HEK293 (cell line): Measurements from ENCODE around the gene ZSCAN26.

Experiments
- EGR2 ChIP-seq: fragments of 450-650 bp; formaldehyde crosslinking; IDR thresholded peaks from 2 replicates; pipeline ENCODE4 v1.5.1; 2016; ENCODE audit warnings: low read depth, missing biosample characterization, missing genetic modification characterization
- GFI1B ChIP-seq: fragments of 450-650 bp; formaldehyde crosslinking; IDR thresholded peaks from 2 replicates; pipeline ENCODE4 v1.5.1; 2016; ENCODE audit warnings: missing biosample characterization, missing genetic modification characterization
- GLIS2 ChIP-seq: fragments of 450-650 bp; formaldehyde crosslinking; IDR thresholded peaks from 2 replicates; pipeline ENCODE4 v1.5.1; 2016; ENCODE audit warnings: missing biosample characterization, missing genetic modification characterization
- KLF1 ChIP-seq: fragments of 450-650 bp; formaldehyde crosslinking; IDR thresholded peaks from 2 replicates; pipeline ENCODE4 v1.5.1; 2016; ENCODE audit warnings: missing biosample characterization, missing genetic modification characterization
- KLF8 ChIP-seq: fragments of 450-650 bp; formaldehyde crosslinking; IDR thresholded peaks from 2 replicates; pipeline ENCODE4 v1.5.1; 2016; ENCODE audit warnings: missing biosample characterization, missing genetic modification characterization
- MZF1 ChIP-seq: fragments of 450-650 bp; formaldehyde crosslinking; IDR thresholded peaks from 2 replicates; pipeline ENCODE4 v1.5.1; 2017; ENCODE audit warnings: missing biosample characterization, missing genetic modification characterization, borderline replicate concordance
- SP7 ChIP-seq: fragments of 450-650 bp; formaldehyde crosslinking; IDR thresholded peaks from 2 replicates; pipeline ENCODE4 v1.5.1; 2016; ENCODE audit warnings: missing biosample characterization, missing genetic modification characterization
- WT1 ChIP-seq: fragments of 450-650 bp; formaldehyde crosslinking; IDR thresholded peaks from 2 replicates; pipeline ENCODE4 v1.5.1; 2016; ENCODE audit warnings: missing biosample characterization, missing genetic modification characterization
- YY1 ChIP-seq: fragments of 450-650 bp; formaldehyde crosslinking; IDR thresholded peaks from 2 replicates; pipeline ENCODE4 v1.5.1; 2018; ENCODE audit warnings: missing biosample characterization, missing genetic modification characterization
- ZEB2 ChIP-seq: fragments of 450-650 bp; formaldehyde crosslinking; IDR thresholded peaks from 2 replicates; pipeline ENCODE4 v1.5.1; 2016; ENCODE audit warnings: missing biosample characterization, missing genetic modification characterization
- ZFP37 ChIP-seq: fragments of 450-650 bp; formaldehyde crosslinking; IDR thresholded peaks from 2 replicates; pipeline ENCODE4 v1.5.1; 2016; ENCODE audit warnings: missing biosample characterization, missing genetic modification characterization
- ZFP69B ChIP-seq: fragments of 450-650 bp; formaldehyde crosslinking; IDR thresholded peaks from 2 replicates; pipeline ENCODE4 v1.5.1; 2016; ENCODE audit warnings: missing biosample characterization, missing genetic modification characterization
- ZNF132 ChIP-seq: fragments of 450-650 bp; formaldehyde crosslinking; IDR thresholded peaks from 2 replicates; pipeline ENCODE4 v1.5.1; 2017; ENCODE audit warnings: missing biosample characterization, missing genetic modification characterization, borderline replicate concordance
- ZNF184 ChIP-seq: fragments of 450-650 bp; IDR thresholded peaks from 2 replicates; pipeline ENCODE4 v1.5.1; 2018; ENCODE audit warnings: missing biosample characterization, mild to moderate bottlenecking, missing genetic modification characterization
- ZNF433 ChIP-seq: fragments of 450-650 bp; formaldehyde crosslinking; IDR thresholded peaks from 2 replicates; pipeline ENCODE4 v1.5.1; 2016; ENCODE audit warnings: missing biosample characterization, missing genetic modification characterization, low read depth
- ZNF501 ChIP-seq: fragments of 450-650 bp; formaldehyde crosslinking; IDR thresholded peaks from 2 replicates; pipeline ENCODE4 v1.5.1; 2016; ENCODE audit warnings: missing biosample characterization, missing genetic modification characterization
- ZNF514 ChIP-seq: fragments of 450-650 bp; formaldehyde crosslinking; IDR thresholded peaks from 2 replicates; pipeline ENCODE4 v1.5.1; 2016; ENCODE audit warnings: missing biosample characterization, missing genetic modification characterization
- ZNF610 ChIP-seq: fragments of 450-650 bp; formaldehyde crosslinking; IDR thresholded peaks from 2 replicates; pipeline ENCODE4 v1.5.1; 2016; ENCODE audit warnings: missing biosample characterization, missing genetic modification characterization, borderline replicate concordance
- ZNF843 ChIP-seq: fragments of 450-650 bp; formaldehyde crosslinking; IDR thresholded peaks from 2 replicates; pipeline ENCODE4 v1.5.1; 2016; ENCODE audit warnings: missing biosample characterization, missing genetic modification characterization
- TF ChIP-seq, protein P1 (sequence below): fragments of 450-650 bp; formaldehyde crosslinking; IDR thresholded peaks from 2 replicates; pipeline ENCODE4 v1.5.1; 2016; ENCODE audit warnings: missing biosample characterization, missing genetic modification characterization
- TF ChIP-seq, protein P2 (sequence below): fragments of 450-650 bp; formaldehyde crosslinking; IDR thresholded peaks from 2 replicates; pipeline ENCODE4 v1.5.1; 2017; ENCODE audit warnings: missing biosample characterization, missing genetic modification characterization
- TF ChIP-seq, protein P3 (sequence below): sonication (generic); formaldehyde crosslinking; IDR thresholded peaks from 2 replicates; pipeline ENCODE4 v1.8.1; 2022; ENCODE audit warnings: mild to moderate bottlenecking, moderate library complexity, missing genetic modification reagents
- TF ChIP-seq, protein P4 (sequence below): fragments of 450-650 bp; formaldehyde crosslinking; conservative IDR thresholded peaks from 2 replicates; pipeline ENCODE4 v1.5.1; 2016; ENCODE audit warnings: low read depth, missing biosample characterization, missing genetic modification characterization
- TF ChIP-seq, protein P5 (sequence below): fragments of 450-650 bp; formaldehyde crosslinking; IDR thresholded peaks from 2 replicates; pipeline ENCODE4 v1.5.1; 2016; ENCODE audit warnings: missing biosample characterization, missing genetic modification characterization
- TF ChIP-seq, protein P6 (sequence below): fragments of 450-650 bp; formaldehyde crosslinking; optimal IDR thresholded peaks from 2 replicates; pipeline ENCODE3; 2016; ENCODE audit warnings: missing biosample characterization, mild to moderate bottlenecking, missing genetic modification characterization

ZSCAN26 gene

DNA sequence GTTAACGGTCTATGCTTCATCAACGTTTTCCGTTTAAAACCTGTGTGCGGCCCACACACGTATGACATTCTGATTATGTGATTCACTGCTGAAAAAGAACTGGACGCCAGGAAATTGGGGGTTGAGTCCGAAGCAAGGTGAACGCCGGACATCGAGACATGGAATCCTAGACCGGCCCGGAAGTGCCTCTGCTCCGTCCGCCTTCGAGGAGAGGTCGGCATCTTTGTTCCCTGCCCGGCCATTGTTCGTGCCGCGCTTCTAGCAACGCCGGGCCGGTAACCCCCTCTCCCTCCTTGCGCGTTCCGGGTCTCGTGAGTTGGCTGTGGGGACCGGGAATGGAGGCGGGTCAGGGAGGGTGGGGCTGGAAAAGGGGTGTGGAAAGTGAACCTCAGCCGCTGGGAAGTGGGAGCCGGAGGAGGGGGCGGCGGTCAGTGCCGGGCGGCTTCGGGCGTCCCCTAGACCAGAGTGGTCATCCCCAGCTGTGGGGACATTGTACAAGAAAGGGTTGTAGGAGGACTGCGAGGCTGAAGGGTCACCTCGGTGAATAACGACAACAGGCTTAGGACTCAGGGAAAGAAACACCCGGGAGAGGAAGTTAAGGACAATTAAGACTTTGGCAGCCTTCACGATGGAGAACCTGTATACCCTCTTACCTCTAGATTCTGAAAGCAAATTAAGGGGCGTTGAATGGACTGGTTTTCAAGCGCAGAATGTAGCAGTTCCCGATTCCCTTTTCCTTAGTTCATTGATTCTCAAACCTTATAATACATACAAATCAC is 41.7 kb upstream of the ZSCAN26 start, which contains the start of gene ZSCAN9 (continued):
- TF ChIP-seq ZNF184 (tag by site-specific recombination) (no peak), EGR2 (no peak; the same call in none of the 2 replicates), SP7 (tag by site-specific recombination) (peak; percentile 86), ZEB2 (tag by site-specific recombination) (peak; percentile 83), MZF1 (peak; percentile 46; the same call in 1 of the 2 replicates), ZNF501 (peak; percentile 92), ZNF433 (tag by site-specific recombination) (no peak), KLF1 (tag by site-specific recombination) (peak; percentile 64; the same call in 1 of the 2 replicates), WT1 (tag by site-specific recombination) (peak; percentile 32; the same call in 1 of the 2 replicates), ZNF514 (tag by site-specific recombination) (no peak), ZNF132 (tag by site-specific recombination) (no peak), ZFP37 (tag by site-specific recombination) (peak; percentile 66; the same call in 1 of the 2 replicates), YY1 (tag by site-specific recombination) (peak; percentile 96), ZNF610 (tag by site-specific recombination) (no peak; the same call in 1 of the 2 replicates), ZFP69B (tag by site-specific recombination) (peak; percentile 56; the same call in 1 of the 2 replicates), KLF8 (tag by site-specific recombination) (peak; percentile 84), GLIS2 (peak; percentile 40; the same call in 1 of the 2 replicates), GFI1B (tag by site-specific recombination) (no peak), ZNF843 (tag by site-specific recombination) (0 out of 2 replicates have a peak, but pooled peaks have one; percentile 32)
- TF ChIP-seq, protein P1, sequence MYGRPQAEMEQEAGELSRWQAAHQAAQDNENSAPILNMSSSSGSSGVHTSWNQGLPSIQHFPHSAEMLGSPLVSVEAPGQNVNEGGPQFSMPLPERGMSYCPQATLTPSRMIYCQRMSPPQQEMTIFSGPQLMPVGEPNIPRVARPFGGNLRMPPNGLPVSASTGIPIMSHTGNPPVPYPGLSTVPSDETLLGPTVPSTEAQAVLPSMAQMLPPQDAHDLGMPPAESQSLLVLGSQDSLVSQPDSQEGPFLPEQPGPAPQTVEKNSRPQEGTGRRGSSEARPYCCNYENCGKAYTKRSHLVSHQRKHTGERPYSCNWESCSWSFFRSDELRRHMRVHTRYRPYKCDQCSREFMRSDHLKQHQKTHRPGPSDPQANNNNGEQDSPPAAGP (tag by site-specific recombination) = peak; percentile 31; the same call in 1 of the 2 replicates
- TF ChIP-seq, protein P2, sequence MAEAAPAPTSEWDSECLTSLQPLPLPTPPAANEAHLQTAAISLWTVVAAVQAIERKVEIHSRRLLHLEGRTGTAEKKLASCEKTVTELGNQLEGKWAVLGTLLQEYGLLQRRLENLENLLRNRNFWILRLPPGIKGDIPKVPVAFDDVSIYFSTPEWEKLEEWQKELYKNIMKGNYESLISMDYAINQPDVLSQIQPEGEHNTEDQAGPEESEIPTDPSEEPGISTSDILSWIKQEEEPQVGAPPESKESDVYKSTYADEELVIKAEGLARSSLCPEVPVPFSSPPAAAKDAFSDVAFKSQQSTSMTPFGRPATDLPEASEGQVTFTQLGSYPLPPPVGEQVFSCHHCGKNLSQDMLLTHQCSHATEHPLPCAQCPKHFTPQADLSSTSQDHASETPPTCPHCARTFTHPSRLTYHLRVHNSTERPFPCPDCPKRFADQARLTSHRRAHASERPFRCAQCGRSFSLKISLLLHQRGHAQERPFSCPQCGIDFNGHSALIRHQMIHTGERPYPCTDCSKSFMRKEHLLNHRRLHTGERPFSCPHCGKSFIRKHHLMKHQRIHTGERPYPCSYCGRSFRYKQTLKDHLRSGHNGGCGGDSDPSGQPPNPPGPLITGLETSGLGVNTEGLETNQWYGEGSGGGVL (tag by site-specific recombination) = peak; percentile 65
- TF ChIP-seq, protein P3, sequence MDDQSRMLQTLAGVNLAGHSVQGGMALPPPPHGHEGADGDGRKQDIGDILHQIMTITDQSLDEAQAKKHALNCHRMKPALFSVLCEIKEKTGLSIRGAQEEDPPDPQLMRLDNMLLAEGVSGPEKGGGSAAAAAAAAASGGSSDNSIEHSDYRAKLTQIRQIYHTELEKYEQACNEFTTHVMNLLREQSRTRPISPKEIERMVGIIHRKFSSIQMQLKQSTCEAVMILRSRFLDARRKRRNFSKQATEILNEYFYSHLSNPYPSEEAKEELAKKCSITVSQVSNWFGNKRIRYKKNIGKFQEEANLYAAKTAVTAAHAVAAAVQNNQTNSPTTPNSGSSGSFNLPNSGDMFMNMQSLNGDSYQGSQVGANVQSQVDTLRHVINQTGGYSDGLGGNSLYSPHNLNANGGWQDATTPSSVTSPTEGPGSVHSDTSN (CRISPR knock-in tag) = 0 out of 2 replicates have a peak, but pooled peaks have one; percentile 51
- TF ChIP-seq, protein P4, sequence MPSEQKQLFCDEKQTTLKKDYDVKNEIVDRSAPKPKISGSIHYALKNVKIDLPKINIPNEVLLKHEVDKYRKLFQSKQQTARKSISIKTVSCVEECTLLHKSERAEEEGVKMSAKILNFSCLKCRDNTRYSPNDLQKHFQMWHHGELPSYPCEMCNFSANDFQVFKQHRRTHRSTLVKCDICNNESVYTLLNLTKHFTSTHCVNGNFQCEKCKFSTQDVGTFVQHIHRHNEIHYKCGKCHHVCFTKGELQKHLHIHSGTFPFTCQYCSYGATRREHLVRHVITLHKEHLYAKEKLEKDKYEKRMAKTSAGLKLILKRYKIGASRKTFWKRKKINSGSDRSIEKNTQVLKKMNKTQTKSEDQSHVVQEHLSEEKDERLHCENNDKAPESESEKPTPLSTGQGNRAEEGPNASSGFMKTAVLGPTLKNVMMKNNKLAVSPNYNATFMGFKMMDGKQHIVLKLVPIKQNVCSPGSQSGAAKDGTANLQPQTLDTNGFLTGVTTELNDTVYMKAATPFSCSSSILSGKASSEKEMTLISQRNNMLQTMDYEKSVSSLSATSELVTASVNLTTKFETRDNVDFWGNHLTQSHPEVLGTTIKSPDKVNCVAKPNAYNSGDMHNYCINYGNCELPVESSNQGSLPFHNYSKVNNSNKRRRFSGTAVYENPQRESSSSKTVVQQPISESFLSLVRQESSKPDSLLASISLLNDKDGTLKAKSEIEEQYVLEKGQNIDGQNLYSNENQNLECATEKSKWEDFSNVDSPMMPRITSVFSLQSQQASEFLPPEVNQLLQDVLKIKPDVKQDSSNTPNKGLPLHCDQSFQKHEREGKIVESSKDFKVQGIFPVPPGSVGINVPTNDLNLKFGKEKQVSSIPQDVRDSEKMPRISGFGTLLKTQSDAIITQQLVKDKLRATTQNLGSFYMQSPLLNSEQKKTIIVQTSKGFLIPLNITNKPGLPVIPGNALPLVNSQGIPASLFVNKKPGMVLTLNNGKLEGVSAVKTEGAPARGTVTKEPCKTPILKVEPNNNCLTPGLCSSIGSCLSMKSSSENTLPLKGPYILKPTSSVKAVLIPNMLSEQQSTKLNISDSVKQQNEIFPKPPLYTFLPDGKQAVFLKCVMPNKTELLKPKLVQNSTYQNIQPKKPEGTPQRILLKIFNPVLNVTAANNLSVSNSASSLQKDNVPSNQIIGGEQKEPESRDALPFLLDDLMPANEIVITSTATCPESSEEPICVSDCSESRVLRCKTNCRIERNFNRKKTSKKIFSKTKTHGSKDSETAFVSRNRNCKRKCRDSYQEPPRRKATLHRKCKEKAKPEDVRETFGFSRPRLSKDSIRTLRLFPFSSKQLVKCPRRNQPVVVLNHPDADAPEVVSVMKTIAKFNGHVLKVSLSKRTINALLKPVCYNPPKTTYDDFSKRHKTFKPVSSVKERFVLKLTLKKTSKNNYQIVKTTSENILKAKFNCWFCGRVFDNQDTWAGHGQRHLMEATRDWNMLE (tag by site-specific recombination) = peak; percentile 89
- TF ChIP-seq, protein P5, sequence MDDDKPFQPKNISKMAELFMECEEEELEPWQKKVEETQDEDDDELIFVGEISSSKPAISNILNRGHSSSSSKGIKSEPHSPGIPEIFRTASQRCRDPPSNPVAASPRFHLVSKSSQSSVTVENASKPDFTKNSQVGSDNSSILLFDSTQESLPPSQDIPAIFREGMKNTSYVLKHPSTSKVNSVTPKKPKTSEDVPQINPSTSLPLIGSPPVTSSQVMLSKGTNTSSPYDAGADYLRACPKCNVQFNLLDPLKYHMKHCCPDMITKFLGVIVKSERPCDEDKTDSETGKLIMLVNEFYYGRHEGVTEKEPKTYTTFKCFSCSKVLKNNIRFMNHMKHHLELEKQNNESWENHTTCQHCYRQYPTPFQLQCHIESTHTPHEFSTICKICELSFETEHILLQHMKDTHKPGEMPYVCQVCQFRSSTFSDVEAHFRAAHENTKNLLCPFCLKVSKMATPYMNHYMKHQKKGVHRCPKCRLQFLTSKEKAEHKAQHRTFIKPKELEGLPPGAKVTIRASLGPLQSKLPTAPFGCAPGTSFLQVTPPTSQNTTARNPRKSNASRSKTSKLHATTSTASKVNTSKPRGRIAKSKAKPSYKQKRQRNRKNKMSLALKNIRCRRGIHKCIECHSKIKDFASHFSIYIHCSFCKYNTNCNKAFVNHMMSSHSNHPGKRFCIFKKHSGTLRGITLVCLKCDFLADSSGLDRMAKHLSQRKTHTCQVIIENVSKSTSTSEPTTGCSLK (tag by site-specific recombination) = no peak
- TF ChIP-seq, protein P6, sequence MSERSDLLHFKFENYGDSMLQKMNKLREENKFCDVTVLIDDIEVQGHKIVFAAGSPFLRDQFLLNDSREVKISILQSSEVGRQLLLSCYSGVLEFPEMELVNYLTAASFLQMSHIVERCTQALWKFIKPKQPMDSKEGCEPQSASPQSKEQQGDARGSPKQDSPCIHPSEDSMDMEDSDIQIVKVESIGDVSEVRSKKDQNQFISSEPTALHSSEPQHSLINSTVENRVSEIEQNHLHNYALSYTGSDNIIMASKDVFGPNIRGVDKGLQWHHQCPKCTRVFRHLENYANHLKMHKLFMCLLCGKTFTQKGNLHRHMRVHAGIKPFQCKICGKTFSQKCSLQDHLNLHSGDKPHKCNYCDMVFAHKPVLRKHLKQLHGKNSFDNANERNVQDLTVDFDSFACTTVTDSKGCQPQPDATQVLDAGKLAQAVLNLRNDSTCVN (tag by site-specific recombination) = peak; percentile 83
